HG03103 (cell line): ENCODE measurements around the gene MTA1.

Source experiments
- ATAC-seq: cut with Tn5 transposase; IDR thresholded peaks from one replicate; pipeline ENCODE4 v1.9.1; 2021; ENCODE audit warnings: low read depth; ENCODE audit not compliant: unreplicated experiment

The MTA1 gene

DNA sequence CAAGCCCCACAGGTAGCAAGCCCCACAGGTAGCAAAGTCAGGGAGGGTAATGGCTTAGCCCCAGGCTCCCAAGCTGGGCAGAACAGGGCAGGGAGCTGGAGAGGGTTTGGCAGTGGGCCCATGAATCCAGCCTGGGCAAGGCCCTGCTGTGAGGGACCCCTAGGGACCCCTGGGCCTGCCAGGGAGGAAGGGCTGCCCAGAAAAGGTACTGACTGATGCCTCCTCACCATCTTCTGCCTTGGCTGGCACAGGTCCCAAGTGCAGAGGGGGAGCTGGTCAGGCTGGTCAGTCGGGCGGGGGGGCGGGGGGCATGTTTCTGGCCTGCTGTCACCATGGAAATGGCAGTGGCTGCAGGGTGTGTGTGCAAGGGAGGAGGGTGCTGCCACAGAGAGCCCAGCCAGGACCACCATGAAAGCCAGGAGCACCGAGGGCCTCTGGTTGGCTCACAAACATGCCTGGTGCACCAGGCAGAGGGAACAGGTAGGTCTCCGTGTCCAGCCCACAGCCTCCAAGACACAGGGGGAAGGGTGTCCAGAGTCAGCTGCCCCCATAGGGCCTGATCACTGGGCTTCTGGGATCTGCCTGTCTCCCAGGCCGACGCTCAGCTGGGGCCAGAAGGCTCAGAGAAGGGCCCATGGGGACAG lies 53.5 kb downstream of the MTA1 start:
- no peak for ATAC-seq

DNA sequence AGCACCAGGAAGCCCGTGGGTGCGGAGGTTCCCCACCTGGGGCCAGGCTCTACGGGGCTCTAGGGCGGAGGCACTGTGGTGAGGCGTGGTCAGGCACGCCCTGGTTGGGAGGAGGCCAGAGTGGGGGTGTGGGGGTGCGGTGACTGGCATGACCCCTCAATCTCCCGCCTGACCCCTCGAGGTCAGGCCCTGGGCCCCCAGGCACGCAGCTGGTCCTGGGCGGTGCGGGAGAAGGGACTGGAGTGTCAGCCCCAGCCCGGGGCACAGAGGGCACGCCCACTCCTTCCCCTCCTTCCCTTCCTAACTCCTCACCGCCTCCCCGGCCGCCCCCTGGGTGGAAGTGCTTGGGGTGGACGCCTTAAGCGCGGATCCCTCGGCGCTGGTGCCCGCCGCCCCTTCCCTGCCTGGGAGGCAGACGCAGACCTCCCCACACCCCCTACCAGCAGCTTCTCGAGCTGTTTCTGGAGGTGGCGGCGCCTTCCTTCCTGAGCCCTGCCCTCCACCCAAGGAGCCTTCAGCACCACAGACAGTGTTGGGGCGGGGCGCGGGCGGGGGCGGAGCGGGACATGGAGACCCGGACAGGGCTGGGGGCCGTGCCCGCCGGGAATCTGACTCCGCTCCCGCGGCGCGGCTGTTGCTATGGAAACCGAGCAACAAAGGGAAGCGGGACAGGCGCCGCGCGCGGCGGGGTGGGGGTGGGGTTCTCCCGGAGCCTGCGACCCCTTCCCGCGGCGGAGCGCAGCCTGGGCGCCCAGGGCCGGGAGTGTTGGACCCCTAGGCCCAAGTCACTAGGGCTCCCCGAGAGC lies 54.3 kb downstream of the MTA1 start:
- ATAC-seq = no peak

DNA sequence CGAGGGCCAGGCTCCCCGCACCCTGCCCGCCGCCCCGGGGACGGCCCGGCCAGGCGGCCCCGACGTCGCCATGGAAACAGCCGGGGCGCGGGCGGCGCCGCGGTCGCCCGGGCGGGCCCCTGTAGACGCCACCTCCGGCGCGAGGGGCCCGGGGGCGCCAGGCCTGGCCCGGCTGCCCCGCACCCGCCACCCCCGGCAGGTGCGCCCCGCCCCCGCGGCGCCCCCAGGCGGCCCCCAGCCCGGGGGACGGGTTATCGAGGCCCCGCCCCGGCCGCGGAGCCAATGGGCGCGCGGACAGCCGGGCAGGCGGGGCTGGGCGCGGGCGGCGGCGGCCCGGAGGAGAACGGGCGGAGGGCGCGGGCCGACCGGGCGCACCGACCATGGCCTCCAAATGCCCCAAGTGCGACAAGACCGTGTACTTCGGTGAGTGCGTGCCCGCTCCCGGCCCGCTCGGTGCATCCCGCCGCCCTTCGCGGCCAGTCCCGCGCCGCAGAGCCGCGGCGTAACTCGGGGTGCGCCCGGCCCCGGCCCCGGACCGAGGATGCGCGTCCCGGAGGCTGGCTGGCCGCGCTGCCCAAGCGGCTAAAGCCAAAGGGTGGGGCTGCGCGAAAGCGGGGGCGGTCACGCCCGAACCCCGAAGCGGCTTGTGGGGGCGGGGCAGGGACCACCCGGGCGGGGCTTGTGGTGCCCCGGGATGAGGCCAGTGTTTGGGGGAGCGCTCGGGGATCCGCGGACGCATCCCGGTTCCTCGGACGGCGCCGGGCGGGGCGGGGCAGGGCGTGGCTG lies 55.0 kb downstream of the MTA1 start, which contains the start of gene CRIP2:
CRIP2 (plus strand) TSS at position 339 of the 786 bp plus-strand sequence; CDS start at position 381, 42 bp downstream.
- ATAC-seq = no peak

DNA sequence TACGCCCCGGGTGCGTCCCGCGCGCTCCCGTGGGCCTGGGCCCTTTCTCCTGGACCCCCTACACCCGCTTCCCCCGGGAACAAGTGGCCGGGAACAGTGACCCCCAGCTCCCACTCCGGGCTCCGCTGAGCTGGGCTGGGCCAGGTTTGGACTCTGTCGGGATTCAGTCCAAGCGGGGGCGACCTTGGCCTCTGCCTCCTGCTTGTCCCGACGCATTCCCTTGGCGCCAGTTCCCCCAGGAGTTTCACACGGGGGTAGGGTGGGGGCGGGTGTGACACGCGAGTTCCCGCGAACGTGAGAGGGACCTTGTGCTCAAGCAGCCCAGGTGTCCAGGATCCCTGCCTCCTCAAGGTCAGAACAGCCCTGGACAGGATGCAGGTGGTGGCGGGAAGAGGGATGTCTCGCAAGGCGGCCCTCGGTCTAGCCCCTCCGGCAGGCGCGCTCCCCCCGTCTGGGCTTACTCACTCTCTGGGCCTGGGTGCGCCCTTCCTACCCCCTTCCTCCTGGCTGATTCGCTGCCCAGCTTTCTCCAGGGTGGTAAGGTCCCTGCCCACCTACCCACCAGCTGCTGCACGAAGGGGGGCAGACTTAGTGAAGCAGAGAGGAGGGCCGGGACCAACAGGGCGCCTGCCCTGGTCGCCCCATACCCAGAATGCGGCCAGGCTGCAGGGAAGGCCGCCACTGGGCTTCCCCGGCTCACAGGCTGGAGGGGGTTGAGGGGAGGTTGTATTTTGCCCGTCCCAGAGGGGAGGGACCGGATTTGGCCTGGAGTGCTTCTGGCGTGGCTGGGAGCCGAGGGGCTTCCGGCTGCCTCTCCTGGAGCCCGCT lies 55.9 kb downstream of the MTA1 start:
- no peak for ATAC-seq

DNA sequence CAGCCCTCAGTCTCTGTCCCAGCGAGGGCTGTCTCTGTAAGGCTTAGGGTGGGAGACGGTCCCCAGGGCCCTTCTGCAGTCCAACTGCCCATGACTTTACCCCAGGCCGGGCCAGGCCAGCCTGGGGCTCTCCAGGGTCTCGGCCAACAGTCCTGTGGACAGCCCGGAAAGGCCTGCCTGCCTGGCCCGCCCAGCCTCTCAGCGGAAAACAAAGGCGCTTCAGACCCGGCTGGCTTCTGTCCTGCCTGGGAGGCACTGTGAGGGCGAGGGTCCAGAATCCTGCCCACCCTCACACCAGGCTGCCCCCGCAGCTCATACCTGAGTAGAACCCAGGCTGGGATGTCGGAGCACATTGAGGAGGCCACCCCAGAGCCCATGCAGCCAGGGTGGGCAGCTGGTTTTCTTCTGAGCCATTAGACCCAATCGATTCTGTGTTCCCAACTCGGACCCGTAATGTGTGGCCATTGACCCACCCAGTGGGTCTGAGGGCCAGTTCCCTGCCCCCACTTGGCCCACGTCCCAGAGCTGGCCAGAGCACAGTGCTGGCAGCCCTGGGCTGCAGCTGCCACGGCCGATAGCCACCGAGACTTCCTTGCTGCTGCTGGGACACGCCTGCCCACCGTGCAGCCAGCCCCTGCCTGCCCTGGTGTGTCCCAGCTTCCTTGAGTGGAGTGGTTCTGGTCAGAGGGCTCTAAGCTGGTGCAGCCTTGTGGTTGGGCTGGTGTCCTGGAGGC lies 56.6 kb downstream of the MTA1 start:
- no peak for ATAC-seq

DNA sequence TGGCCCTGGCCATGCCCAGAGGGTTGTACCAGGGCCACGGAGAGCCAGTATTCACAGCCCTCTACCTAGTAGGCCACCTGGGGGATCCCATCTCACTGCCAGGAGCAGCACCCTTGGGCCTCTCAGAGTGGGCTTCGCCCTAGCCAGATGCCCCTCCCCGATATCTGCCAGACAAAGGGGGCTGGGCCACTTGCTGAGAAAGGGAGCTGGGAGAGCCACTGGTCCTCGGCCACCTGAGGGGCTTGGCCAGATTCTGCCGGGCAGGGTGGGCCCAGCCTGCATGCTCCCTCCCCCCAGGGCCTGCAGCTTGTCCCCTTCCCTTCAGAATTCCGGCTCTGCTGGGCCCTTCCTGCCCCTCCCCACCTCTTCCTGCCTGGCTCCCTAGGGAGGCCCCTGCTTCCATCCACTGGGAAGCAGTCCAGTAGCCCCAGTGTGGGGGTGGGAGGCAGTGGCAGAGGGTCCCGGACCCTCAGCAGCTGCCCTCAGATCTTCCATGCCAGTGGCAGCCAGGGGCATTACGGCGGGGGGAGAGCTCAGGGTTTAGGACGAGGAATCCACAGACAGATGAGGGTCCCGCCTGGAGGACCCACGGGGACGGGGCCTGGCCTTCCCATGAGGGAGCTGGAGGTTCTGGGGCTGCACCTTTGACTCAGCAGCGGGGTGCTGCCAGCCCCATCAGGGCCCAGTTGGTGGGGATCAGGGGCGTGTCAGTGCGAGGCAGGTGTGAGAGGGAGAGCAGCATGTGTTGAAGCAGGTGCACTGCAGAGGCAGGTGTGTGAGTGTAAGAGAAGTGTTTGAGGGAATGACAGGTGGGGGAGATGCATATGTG lies 57.4 kb downstream of the MTA1 start:
- no peak for ATAC-seq

DNA sequence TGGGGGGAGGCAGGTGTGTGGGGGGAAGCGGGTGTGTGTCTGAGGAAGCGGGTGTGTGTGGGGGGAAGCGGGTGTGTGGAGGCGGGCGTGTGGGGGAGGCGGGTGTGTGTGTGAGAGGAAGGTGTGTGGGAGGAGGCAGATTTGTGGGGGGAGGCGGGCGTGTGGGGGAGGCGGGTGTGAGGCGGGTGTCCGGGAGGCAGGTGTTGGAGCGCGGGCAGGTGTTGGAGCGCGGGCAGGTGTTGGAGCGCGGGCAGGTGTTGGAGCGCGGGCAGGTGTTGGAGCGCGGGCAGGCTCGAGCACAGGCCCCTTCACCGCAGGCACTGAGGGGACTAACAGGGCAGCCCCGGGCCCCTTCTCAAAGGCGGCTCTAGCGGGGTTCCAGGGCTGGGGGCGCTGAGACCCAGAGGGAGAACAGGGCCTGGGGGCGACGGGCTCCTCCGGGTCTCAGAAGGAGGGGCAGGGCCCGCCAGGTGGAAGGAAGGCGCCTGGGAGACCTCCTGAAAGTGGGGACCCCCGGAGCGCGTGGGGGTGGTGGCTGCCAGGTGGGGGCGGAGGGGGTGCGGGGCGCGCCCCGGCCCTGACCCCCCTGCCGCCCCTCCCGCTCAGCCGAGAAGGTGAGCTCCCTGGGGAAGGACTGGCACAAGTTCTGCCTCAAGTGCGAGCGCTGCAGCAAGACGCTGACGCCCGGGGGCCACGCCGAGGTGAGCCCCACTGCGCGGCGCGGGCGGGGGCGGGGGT lies 58.2 kb downstream of the MTA1 start:
- no peak for ATAC-seq

DNA sequence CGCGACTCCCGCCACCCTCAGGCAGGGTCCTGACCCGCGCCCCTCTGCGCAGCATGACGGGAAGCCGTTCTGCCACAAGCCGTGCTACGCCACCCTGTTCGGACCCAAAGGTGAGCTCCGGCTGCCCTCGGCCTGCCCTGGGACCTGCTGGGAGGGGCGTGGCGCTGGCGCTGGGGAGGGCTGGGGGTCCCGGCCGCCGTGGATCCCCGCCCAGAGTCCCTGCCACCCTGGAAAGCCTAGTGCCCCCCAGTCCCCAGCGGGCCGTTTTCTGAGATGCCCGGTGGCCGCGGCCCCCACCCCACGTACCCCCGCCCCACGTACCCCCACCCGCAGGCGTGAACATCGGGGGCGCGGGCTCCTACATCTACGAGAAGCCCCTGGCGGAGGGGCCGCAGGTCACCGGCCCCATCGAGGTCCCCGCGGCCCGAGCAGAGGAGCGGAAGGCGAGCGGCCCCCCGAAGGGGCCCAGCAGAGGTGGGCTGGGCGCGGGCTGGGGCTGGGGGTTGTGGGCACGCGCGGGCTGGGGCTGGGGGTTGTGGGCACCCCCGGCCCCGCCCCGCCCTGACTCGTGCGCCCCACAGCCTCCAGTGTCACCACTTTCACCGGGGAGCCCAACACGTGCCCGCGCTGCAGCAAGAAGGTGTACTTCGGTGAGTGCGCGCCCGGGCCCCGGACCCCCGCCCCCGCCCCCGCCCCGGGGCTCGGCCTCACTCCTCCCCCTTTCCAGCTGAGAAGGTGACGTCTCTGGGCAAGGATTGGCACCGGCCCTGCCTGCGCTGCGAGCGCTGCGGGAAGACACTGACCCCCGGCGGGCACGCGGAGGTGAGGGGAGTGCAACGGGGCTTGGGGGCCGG lies 59.0 kb downstream of the MTA1 start:
- ATAC-seq = no peak

DNA sequence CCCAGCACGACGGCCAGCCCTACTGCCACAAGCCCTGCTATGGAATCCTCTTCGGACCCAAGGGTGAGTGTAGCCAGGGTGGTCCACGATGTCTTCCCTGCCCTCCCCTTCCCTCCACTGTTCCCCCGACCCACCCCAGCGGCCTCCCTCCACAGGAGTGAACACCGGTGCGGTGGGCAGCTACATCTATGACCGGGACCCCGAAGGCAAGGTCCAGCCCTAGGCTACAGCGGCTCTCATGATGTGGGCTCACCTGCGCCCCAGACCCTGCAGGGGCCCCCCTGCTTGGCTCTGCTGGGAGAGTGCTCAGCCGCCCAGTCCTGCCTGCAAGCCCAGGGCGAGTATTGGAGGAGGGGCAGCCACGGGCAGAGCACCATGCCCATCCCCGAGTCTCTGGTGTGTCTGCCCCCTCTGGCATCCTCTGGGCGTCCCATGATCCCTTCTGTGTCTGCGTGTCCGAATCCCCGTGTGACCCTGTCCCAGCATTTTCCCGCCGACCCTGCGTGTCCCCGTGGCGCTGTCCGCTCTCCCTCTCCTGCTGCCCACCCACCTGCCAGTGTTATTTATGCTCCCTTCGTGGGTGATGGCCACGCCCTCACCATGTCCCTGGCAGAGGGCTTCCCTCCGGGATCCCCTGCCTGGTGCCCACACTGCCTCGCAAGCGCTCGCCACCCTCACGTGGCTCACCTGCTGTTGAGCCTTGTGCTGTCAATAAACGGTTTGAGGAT lies 60.0 kb downstream of the MTA1 start:
- ATAC-seq = no peak

DNA sequence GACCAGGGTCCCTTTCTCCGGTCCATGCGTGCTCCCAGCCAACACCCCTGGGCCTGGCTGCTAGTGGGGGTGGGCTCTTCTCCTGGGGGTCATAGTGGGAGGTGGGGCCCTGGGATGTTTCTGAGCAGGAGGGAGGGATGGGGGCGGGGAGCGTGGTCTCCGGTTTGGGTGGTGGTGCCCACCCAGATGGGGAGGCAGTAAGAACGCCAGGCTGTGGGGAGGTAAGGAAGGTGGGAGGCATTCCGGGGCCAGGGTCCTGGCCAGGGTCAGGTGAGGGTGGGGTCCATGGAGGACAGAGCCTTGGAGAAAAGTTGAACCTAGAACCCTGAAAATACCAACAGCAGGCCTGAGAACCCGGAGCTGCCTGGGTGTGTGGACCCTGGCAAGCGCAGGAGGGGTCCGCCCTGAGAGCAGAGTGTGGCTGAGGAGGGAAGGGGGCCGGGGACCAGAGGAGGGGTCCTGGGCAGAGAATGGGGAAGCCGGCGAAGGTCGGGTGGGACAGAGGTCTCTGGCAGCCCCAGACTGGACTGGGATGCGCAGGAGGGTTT lies 60.6 kb downstream of the MTA1 start:
- no peak for ATAC-seq

DNA sequence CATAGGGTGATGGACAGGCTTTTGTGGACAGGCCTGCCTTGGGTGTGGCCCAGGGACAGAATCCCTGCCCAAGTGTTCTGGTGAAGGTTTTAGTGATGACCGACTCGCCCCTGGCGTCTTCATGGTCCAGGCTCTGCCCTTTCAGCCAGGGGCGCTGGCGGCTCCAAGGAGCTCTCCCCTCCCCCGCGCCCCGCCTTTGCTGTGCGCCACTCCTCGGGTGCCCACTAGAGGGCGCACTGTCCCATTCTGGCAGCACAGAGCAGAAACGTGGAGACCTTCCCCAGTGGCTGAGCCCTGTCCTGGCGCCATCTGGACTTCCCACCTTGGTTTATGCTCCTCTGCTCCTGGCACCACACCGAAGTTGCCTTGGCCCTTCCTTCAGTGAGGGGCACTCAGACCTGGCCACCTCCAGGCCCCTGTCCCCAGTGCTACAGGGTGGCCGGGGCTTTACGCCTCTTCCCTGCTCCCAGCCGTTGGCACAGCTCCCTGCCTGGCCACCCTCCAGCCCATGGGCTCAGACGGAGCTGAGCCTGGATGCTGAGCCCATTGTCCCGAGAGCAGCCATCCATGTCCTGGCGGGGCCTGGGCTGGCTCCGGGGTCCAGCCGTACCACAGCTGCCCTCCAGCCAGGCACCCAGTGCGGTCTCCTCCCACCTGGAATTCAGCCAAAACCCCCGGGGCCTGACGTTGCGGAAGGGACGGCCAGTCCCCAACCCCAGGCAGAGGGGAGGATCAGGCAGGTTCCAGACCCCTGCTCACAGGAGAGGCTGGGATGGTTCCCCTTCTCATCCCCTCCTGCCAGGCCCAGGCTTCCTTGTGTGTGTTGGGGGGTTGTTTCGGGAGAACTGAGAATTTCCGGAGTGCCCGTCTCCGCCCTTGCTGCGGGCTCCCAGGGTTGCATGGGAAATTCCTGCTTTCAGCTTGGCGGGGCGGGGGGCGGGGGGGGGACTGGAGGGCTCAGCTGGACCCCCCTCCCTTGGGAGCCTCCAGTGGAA lies 61.5 kb downstream of the MTA1 start:
- ATAC-seq = peak; percentile 43

DNA sequence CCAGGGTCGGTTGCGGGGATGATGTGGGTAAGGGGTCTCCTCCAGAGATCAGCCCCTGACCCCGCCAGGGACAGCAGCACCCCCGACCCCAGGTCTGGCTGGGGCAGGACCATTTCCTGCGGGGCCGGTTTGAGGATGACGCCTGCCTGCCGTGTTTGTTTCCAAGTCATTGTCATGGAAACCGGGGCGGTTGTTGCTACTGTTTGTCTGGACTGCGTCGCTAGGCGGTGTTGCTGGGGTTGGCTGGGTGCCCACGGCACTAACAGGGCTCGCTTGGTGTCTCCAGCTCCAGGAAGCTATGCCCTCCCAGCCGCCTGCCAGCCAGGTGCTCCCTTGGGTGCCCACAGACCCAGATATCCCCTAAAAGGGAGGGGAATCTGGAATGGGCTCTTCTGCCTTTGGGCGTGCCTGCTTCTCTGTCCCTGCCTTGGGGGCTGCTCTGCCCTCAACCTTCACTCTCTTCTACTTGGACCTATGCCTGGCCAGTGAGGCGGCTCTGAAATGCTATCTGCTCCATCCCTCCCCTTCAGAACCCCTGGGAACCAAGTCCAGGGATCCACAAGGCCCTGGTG lies 62.3 kb downstream of the MTA1 start:
- peak; percentile 67 for ATAC-seq

DNA sequence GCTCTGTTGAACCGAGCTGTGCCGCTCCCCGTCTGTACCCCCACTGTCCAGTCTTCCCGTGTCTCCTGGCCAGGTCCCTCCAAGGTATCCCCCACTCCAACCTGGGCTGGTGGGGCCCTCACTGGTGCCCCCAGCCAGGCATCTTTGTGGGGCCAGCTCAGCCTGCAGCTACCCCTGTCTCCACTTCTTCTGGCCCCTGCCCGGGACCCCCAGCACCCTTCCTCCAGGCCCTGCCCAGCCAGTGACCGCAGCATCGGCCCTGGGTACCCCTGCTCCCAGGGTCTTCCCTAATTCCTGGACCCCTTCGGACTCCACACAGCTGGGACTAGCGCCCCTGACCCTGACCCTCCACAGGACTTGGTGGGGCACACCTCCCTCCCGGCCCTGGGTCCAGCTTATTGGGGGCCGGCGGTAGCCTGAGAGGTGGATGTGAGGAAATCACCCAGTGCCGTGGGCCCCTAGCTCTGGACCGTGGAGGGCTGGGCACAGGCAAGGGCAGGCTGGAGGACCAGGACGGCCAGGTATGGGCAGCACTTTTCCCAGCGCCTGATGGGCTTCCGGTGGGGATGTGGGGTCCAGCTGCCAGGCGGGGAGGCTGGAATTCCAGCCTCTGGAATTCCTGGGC lies 63.0 kb downstream of the MTA1 start:
- no peak for ATAC-seq

DNA sequence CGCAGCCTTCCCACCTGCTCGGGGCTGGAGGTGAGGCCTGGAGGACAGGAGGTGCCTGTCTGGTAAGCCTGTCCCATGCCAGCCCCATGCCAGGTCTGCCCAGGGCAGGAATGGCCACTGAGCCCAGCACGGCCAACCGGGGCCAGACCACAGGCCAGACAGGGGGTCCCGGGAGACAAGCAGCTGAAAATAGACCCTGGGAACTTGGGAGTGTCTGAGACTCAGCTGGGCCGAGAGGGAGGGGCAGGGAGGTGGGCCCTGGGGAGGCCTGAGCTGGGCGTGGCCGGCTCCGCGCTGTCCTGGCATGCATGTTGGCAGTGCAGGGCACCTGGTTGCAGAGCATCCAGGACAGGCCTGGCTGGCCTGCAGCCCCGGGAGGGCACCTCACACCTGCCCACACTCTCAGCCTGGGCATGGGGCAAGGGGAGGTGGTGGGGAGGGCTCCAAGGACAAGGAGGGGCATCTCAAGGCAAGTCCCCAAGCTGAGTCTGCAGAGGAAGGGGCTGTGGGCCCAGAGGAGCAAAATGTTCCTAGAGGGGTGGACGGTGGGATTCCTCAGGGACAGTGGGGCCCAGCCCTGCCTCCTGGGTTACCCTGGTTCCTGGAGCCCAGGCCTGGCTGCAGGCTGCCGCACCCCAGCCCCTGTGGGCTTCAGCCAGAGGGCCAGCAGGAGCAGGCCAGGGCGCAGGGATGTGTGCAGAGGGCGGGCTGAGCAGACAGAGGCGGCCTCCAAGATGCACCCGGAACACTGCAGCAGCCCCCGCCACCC lies 63.9 kb downstream of the MTA1 start:
- ATAC-seq = no peak
